H9 (cell line): ENCODE measurements around the gene ATP8A2. TPM values are rescaled to one million over a fixed set of nuclear protein-coding genes. Genes with fewer than 3 reads are reported as not detected.

Experiments used
- DNase-seq: peaks from one replicate; pipeline ENCODE4 v3.0.0-alpha.2; 2017
- H2AFZ ChIP-seq: one replicate; pipeline ENCODE4 v1.6.1; 2013; ENCODE audit warnings: mild to moderate bottlenecking, low read length, control low read depth, moderate library complexity
- H2AK5ac ChIP-seq: 2 replicates; pipeline ENCODE4 v1.6.1; 2013; ENCODE audit warnings: low read length, control low read depth, mixed read lengths; ENCODE audit not compliant: insufficient read length
- H2BK120ac ChIP-seq: one replicate; pipeline ENCODE4 v1.6.1; 2013; ENCODE audit warnings: low read depth, mild to moderate bottlenecking, low read length, control low read depth, inconsistent platforms; ENCODE audit not compliant: poor library complexity, severe bottlenecking
- H2BK12ac ChIP-seq: 2 replicates; pipeline ENCODE4 v1.6.1; 2013; ENCODE audit warnings: low read length, control low read depth, mixed read lengths, low read depth; ENCODE audit not compliant: insufficient read length
- H2BK15ac ChIP-seq: 2 replicates; pipeline ENCODE4 v1.6.1; 2013; ENCODE audit warnings: low read depth, low read length, control low read depth
- H2BK20ac ChIP-seq: one replicate; pipeline ENCODE4 v1.6.1; 2013; ENCODE audit warnings: low read depth, mild to moderate bottlenecking, low read length, control low read depth, inconsistent platforms; ENCODE audit not compliant: poor library complexity, severe bottlenecking
- H2BK5ac ChIP-seq: 2 replicates; pipeline ENCODE4 v1.6.1; 2013; ENCODE audit warnings: low read length, control low read depth, mixed read lengths; ENCODE audit not compliant: insufficient read length
- H3K14ac ChIP-seq: 2 replicates; pipeline ENCODE4 v1.6.1; 2013; ENCODE audit warnings: low read length, control low read depth; ENCODE audit not compliant: insufficient read depth
- H3K18ac ChIP-seq: 2 replicates; pipeline ENCODE4 v1.6.1; 2013; ENCODE audit warnings: low read depth, mild to moderate bottlenecking, mixed read lengths, low read length, control low read depth; ENCODE audit not compliant: insufficient read length
- H3K23ac ChIP-seq: 2 replicates; pipeline ENCODE4 v1.6.1; 2013; ENCODE audit warnings: low read length, control low read depth, mixed read lengths, low read depth; ENCODE audit not compliant: insufficient read length
- H3K23me2 ChIP-seq: 2 replicates; pipeline ENCODE4 v1.6.1; 2013; ENCODE audit warnings: low read depth, mild to moderate bottlenecking, mixed read lengths, low read length, control low read depth; ENCODE audit not compliant: insufficient read length, poor library complexity, severe bottlenecking
- H3K27ac ChIP-seq: 2 replicates; pipeline ENCODE4 v1.5.1; 2013; ENCODE audit warnings: low read length, control low read depth, mixed read lengths, low read depth; ENCODE audit not compliant: insufficient read length
- H3K27me3 ChIP-seq: 2 replicates; pipeline ENCODE4 v1.6.1; 2013; ENCODE audit warnings: low read length, control low read depth, inconsistent platforms; ENCODE audit not compliant: insufficient read depth
- H3K4ac ChIP-seq: 2 replicates; pipeline ENCODE4 v1.6.1; 2013; ENCODE audit warnings: low read depth, mild to moderate bottlenecking, control low read depth, inconsistent platforms, low read length, moderate library complexity
- H3K4me1 ChIP-seq: 2 replicates; pipeline ENCODE4 v1.6.1; 2013; ENCODE audit warnings: low read length, control low read depth, inconsistent platforms; ENCODE audit not compliant: insufficient read depth
- H3K4me2 ChIP-seq: 2 replicates; pipeline ENCODE4 v1.6.1; 2013; ENCODE audit warnings: low read length, control low read depth, mixed read lengths; ENCODE audit not compliant: insufficient read length, insufficient read depth
- H3K56ac ChIP-seq: 2 replicates; pipeline ENCODE4 v1.6.1; 2013; ENCODE audit warnings: low read depth, mild to moderate bottlenecking, mixed read lengths, low read length, control low read depth; ENCODE audit not compliant: insufficient read length
- H3K79me1 ChIP-seq: 2 replicates; pipeline ENCODE4 v1.6.1; 2013; ENCODE audit warnings: low read depth, mild to moderate bottlenecking, moderate library complexity, low read length, control low read depth, inconsistent platforms; ENCODE audit not compliant: insufficient read depth, poor library complexity, severe bottlenecking
- H3K79me2 ChIP-seq: 2 replicates; pipeline ENCODE4 v1.6.1; 2013; ENCODE audit warnings: low read length, control low read depth, inconsistent platforms; ENCODE audit not compliant: insufficient read depth
- H3K9ac ChIP-seq: 2 replicates; pipeline ENCODE4 v1.6.1; 2013; ENCODE audit warnings: low read length, control low read depth, mixed read lengths; ENCODE audit not compliant: insufficient read length; ENCODE audit errors: extremely low read depth
- H3K9me3 ChIP-seq: one replicate; pipeline ENCODE4 v1.6.1; 2013; ENCODE audit warnings: low read depth, low read length, inconsistent platforms; ENCODE audit not compliant: control insufficient read depth
- H3T11ph ChIP-seq: one replicate; pipeline ENCODE4 v1.6.1; 2013; ENCODE audit warnings: mild to moderate bottlenecking, low read length, control low read depth, inconsistent platforms
- H4K20me1 ChIP-seq: one replicate; pipeline ENCODE4 v1.6.1; 2013; ENCODE audit not compliant: control insufficient read depth, insufficient read length, insufficient read depth
- H4K5ac ChIP-seq: 2 replicates; pipeline ENCODE4 v1.6.1; 2013; ENCODE audit warnings: low read depth, mild to moderate bottlenecking, mixed read lengths, low read length, control low read depth; ENCODE audit not compliant: insufficient read length
- H4K8ac ChIP-seq: replicated peaks from 2 replicates; pipeline ENCODE4 v1.6.1; 2013; ENCODE audit warnings: low read length, control low read depth, mixed read lengths, low read depth; ENCODE audit not compliant: insufficient read length
- H4K91ac ChIP-seq: 2 replicates; pipeline ENCODE4 v1.6.1; 2013; ENCODE audit warnings: low read depth, mild to moderate bottlenecking, moderate library complexity, mixed read lengths, low read length, control low read depth; ENCODE audit not compliant: insufficient read length
- H3K27ac Mint-ChIP-seq, 3 experiments: 2 replicates in 2 of 3; 3 replicates in 1 of 3; pipeline ENCODE4 v1.8.0; 2020 to 2021; ENCODE audit warnings: mixed read lengths in 3 of 3, mild to moderate bottlenecking in 1 of 3, moderate library complexity in 1 of 3
- H3K27me3 Mint-ChIP-seq: 2 replicates; pipeline ENCODE4 v1.8.0; 2021; ENCODE audit warnings: low read depth, mild to moderate bottlenecking, moderate library complexity, mixed read lengths
- H3K36me3 Mint-ChIP-seq, 3 experiments: 2 replicates in 2 of 3; 3 replicates in 1 of 3; pipeline ENCODE4 v1.8.0; 2020 to 2021; ENCODE audit warnings: low read depth in 3 of 3, mixed read lengths in 3 of 3; ENCODE audit not compliant: insufficient read depth in 1 of 3
- H3K4me1 Mint-ChIP-seq, 2 experiments: 2 replicates each; pipeline ENCODE4 v1.8.0; 2020; ENCODE audit warnings: mixed read lengths in 2 of 2
- H3K4me3 Mint-ChIP-seq, 2 experiments: 2 replicates in 1 of 2; 3 replicates in 1 of 2; pipeline ENCODE4 v1.8.0; 2020 to 2021; ENCODE audit warnings: mild to moderate bottlenecking in 2 of 2, mixed read lengths in 2 of 2, moderate library complexity in 1 of 2
- H3K9me3 Mint-ChIP-seq, 2 experiments: 2 replicates in 1 of 2; 3 replicates in 1 of 2; pipeline ENCODE4 v1.8.0; 2020; ENCODE audit warnings: mild to moderate bottlenecking in 2 of 2, mixed read lengths in 2 of 2, moderate library complexity in 1 of 2
- CTCF ChIP-seq: fragments of 200-600 bp; sonication (generic); conservative IDR thresholded peaks from 3 replicates; pipeline ENCODE4 v1.8.0; 2021; ENCODE audit warnings: antibody characterized with exemption, mild to moderate bottlenecking
- WGBS: extraction: QIAGEN DNeasy Blood & Tissue Kit; methylation state at CpG from one replicate; pipeline ENCODE4 v1.1.7; 2013; ENCODE audit warnings: missing lambda C conversion rate, low lambda C conversion rate, mixed read lengths; ENCODE audit not compliant: insufficient read length; ENCODE audit errors: extremely low coverage; 5-methylcytosine and 5-hydroxymethylcytosine counted together
- total RNA-seq: library from RNA; stranded (reverse); gene quantifications from 2 replicates; pipeline ENCODE4 v1.2.1, GENCODE V29; 2021

ATP8A2 gene
- total RNA-seq, 1 experiment from 2014 or later: 18.2 TPM

- Histone ChIP-seq H2AK5ac (no peak overlapping the region), H3K18ac (no peak overlapping the region), H3K4me2 (no peak overlapping the region), H3K23me2 (no peaks in the 10 kb centered on the region), H4K5ac (no peak overlapping the region), H4K8ac (no peak overlapping the region), H2AFZ (no peak overlapping the region), H2BK15ac (no peak overlapping the region), H3K79me2 (no peaks in the 10 kb centered on the region), H2BK12ac (no peak overlapping the region), H3K14ac (no peak overlapping the region), H3K79me1 (no peaks in the 10 kb centered on the region), H4K20me1 (no peaks in the 10 kb centered on the region), H3T11ph (no peak overlapping the region), H3K4ac (no peak overlapping the region), H2BK5ac (no peak overlapping the region), H4K91ac (no peak overlapping the region), H3K9me3 (peaks cover 21% of the 10 kb centered on the region), H3K23ac (no peak overlapping the region), H3K56ac (no peak overlapping the region), H3K27ac (no peak overlapping the region), H2BK20ac (no peak overlapping the region), H3K9ac (no peak overlapping the region), H3K4me1 (peaks cover 6% of the 10 kb centered on the region; the same call in 1 of the 2 replicates), H2BK120ac (no peak overlapping the region), H3K27me3 (no peaks in the 10 kb centered on the region)
- WGBS: no CpG with 5 or more reads among the region's 6 CpGs
- Mint-ChIP-seq H3K27me3 (no peaks in the 10 kb centered on the region; the same call in 1 of the 2 replicates), H3K9me3 (peaks cover 30 to 35% of the 10 kb centered on the region in 2 experiments), H3K36me3 (peaks cover 26 to 35% (median 31%) of the 10 kb centered on the region in 3 experiments), H3K4me1 (peaks cover 4 to 8% of the 10 kb centered on the region in 2 experiments), H3K27ac (no peak overlapping the region), H3K4me3 (no peak overlapping the region)
- no peak for TF ChIP-seq CTCF
- DNase-seq: no peak
Measured at GRCh38 chr13:25902455-25902854, 530.7 kb downstream of the ATP8A2 start.
